K562 (cell line): ENCODE data around the gene RASL12. TPM values are rescaled to one million over a fixed set of nuclear protein-coding genes. Genes with fewer than 3 reads are reported as not detected.
A peak's percentile ranks its signal among the peaks of the same experiment; 100 is the strongest.

Experiments
- CREM ChIP-seq: IDR thresholded peaks from 2 replicates; pipeline ENCODE4 v1.6.1; 2014; ENCODE audit warnings: antibody characterized with exemption, low read depth
- CTBP1 ChIP-seq: fragments of 450-650 bp; IDR thresholded peaks from 2 replicates; pipeline ENCODE4 v1.6.1; 2016; ENCODE audit warnings: borderline replicate concordance
- NRF1 ChIP-seq, 2 experiments: fragments of 450-650 bp; IDR thresholded peaks in 1 of 2; conservative IDR thresholded peaks in 1 of 2; 2 replicates each; pipeline ENCODE4 v1.6.1; 2014; ENCODE audit warnings: mild to moderate bottlenecking in 2 of 2
- RAD21 ChIP-seq, 2 experiments: fragments of 250-450 bp in 1 of 2; fragments of 450-650 bp in 1 of 2; sonication (Bioruptor Pico) in 1 of 2; formaldehyde crosslinking in 1 of 2; IDR thresholded peaks in 1 of 2; conservative IDR thresholded peaks in 1 of 2; 2 replicates each; pipeline versions ENCODE4 v1.4.0 to v1.8.0; 2020 to 2022; ENCODE audit warnings: mild to moderate bottlenecking in 2 of 2, moderate library complexity in 1 of 2
- RCOR1 ChIP-seq, 2 experiments: IDR thresholded peaks; 2 replicates each; pipeline ENCODE4 v1.6.1; 2012; ENCODE audit warnings: low read depth in 2 of 2, low read length in 2 of 2, borderline replicate concordance in 1 of 2, improper control_type of control experiment in 1 of 2
- REST ChIP-seq, 2 experiments: fragments of 450-650 bp; formaldehyde crosslinking in 1 of 2; IDR thresholded peaks; 2 replicates each; pipeline versions ENCODE4 v1.4.0 to v1.6.1; 2014 to 2020; ENCODE audit warnings: mild to moderate bottlenecking in 2 of 2, borderline replicate concordance in 1 of 2, low read depth in 1 of 2
- polyA plus RNA-seq, 8 experiments: library from polyadenylated mRNA; depleted of rRNA in 4 of 8; stranded (reverse) in 5 of 8; unstranded in 3 of 8; fragments of >200 nt; fragmentation: Nextera tagmentation in 2 of 8; fragmentation: Illumina TruSeq in 1 of 8; extraction: Ambion mirVana in 2 of 8; extraction: Trizol in 1 of 8; gene quantifications; 2 replicates each; pipeline versions ENCODE4 v1.2.1 to v1.2.3, GENCODE V29; 2011 to 2014; ENCODE audit warnings: inconsistent platforms in 1 of 8, missing spikeins in 1 of 8
- total RNA-seq, 7 experiments: library from RNA; depleted of rRNA in 6 of 7; stranded (reverse); fragments of >200 nt in 6 of 7; fragmentation: Illumina TruSeq in 2 of 7; extraction: Trizol in 2 of 7; gene quantifications; 2 replicates each; pipeline versions ENCODE4 v1.2.1 to v1.2.3, GENCODE V29; 2011 to 2021; ENCODE audit warnings: low replicate concordance in 1 of 7
- TF ChIP-seq, protein P1 (sequence below), 3 experiments: IDR thresholded peaks in 2 of 3; conservative IDR thresholded peaks in 1 of 3; 2 replicates each; pipeline ENCODE4 v1.5.1; 2011 to 2012; ENCODE audit warnings: low read length in 3 of 3, mild to moderate bottlenecking in 3 of 3, control low read depth in 2 of 3, improper control_type of control experiment in 1 of 3, inconsistent platforms in 1 of 3, low read depth in 1 of 3, mixed read lengths in 1 of 3, moderate library complexity in 1 of 3; ENCODE audit not compliant: insufficient read depth in 2 of 3
- TF ChIP-seq, protein P2 (sequence below): fragments of 250-450 bp; sonication (Bioruptor Pico); IDR thresholded peaks from 2 replicates; pipeline ENCODE4 v1.8.0; 2022; ENCODE audit warnings: inconsistent platforms
- TF ChIP-seq, protein P3 (sequence below), 2 experiments: IDR thresholded peaks in 1 of 2; conservative IDR thresholded peaks in 1 of 2; 2 replicates each; pipeline ENCODE4 v1.6.1; 2016; ENCODE audit warnings: low read depth in 2 of 2, mild to moderate bottlenecking in 1 of 2, missing compliant biosample characterization in 1 of 2, missing genetic modification characterization in 1 of 2, moderate library complexity in 1 of 2

RASL12 gene
- total and polyA plus RNA-seq, 9 of the 15 experiments (the other 6 are each of a cell fraction or from before 2014, with no cell fraction given): not detected

- TF ChIP-seq, protein P1, sequence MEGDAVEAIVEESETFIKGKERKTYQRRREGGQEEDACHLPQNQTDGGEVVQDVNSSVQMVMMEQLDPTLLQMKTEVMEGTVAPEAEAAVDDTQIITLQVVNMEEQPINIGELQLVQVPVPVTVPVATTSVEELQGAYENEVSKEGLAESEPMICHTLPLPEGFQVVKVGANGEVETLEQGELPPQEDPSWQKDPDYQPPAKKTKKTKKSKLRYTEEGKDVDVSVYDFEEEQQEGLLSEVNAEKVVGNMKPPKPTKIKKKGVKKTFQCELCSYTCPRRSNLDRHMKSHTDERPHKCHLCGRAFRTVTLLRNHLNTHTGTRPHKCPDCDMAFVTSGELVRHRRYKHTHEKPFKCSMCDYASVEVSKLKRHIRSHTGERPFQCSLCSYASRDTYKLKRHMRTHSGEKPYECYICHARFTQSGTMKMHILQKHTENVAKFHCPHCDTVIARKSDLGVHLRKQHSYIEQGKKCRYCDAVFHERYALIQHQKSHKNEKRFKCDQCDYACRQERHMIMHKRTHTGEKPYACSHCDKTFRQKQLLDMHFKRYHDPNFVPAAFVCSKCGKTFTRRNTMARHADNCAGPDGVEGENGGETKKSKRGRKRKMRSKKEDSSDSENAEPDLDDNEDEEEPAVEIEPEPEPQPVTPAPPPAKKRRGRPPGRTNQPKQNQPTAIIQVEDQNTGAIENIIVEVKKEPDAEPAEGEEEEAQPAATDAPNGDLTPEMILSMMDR (IDR thresholded peaks at IDR 0.05 in 2 of 3, conservative IDR thresholded peaks at IDR 0.05 in 1 of 3; ENCODE audit: insufficient read depth in 2 of 3, low read depth in 1 of 3, low read length in 3 of 3): peak; percentile 78 to 86 (median 80)
- TF ChIP-seq REST (IDR thresholded peaks at IDR 0.05; ENCODE audit: borderline replicate concordance): peak; percentile 40; the same call in 1 of the 2 replicates
- TF ChIP-seq REST (CRISPR knock-in tag; IDR thresholded peaks at IDR 0.05; ENCODE audit: low read depth): no peak
- peak; percentile 62 for TF ChIP-seq CREM
- peak; percentile 45 to 77 for TF ChIP-seq RAD21 (CRISPR knock-in tag; conservative IDR thresholded peaks at IDR 0.05 in 1 of 2, IDR thresholded peaks at IDR 0.05 in 1 of 2)
- peak in 1 of 2 experiments; percentile 59; a peak in 1 of 4 replicates for TF ChIP-seq RCOR1 (IDR thresholded peaks at IDR 0.05; ENCODE audit: borderline replicate concordance in 1 of 2, low read depth in 2 of 2, low read length in 2 of 2)
- TF ChIP-seq, protein P2, sequence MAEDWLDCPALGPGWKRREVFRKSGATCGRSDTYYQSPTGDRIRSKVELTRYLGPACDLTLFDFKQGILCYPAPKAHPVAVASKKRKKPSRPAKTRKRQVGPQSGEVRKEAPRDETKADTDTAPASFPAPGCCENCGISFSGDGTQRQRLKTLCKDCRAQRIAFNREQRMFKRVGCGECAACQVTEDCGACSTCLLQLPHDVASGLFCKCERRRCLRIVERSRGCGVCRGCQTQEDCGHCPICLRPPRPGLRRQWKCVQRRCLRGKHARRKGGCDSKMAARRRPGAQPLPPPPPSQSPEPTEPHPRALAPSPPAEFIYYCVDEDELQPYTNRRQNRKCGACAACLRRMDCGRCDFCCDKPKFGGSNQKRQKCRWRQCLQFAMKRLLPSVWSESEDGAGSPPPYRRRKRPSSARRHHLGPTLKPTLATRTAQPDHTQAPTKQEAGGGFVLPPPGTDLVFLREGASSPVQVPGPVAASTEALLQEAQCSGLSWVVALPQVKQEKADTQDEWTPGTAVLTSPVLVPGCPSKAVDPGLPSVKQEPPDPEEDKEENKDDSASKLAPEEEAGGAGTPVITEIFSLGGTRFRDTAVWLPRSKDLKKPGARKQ: no peak
- peak; percentile 67; the same call in 1 of the 2 replicates for TF ChIP-seq CTBP1
- TF ChIP-seq, protein P3, sequence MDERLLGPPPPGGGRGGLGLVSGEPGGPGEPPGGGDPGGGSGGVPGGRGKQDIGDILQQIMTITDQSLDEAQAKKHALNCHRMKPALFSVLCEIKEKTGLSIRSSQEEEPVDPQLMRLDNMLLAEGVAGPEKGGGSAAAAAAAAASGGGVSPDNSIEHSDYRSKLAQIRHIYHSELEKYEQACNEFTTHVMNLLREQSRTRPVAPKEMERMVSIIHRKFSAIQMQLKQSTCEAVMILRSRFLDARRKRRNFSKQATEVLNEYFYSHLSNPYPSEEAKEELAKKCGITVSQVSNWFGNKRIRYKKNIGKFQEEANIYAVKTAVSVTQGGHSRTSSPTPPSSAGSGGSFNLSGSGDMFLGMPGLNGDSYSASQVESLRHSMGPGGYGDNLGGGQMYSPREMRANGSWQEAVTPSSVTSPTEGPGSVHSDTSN (CRISPR knock-in tag; IDR thresholded peaks at IDR 0.05; ENCODE audit: low read depth): no peak
- TF ChIP-seq, protein P3 (tag; conservative IDR thresholded peaks at IDR 0.05; ENCODE audit: low read depth): peak; percentile 40; the same call in 1 of the 2 replicates
- no peak for TF ChIP-seq NRF1 (conservative IDR thresholded peaks at IDR 0.05 in 1 of 2, IDR thresholded peaks at IDR 0.05 in 1 of 2)
Measured at GRCh38 chr15:65032801-65033537, 34.8 kb downstream of the RASL12 start (continued).
